ENCODE results near the gene MAVS. TPM values are rescaled to one million over a fixed set of nuclear protein-coding genes. Genes with fewer than 3 reads are reported as not detected.

MAVS gene
- polyA plus RNA-seq, 1 of the 3 experiments (the other 2 are of a cell fraction), result 9.1 TPM

DNA sequence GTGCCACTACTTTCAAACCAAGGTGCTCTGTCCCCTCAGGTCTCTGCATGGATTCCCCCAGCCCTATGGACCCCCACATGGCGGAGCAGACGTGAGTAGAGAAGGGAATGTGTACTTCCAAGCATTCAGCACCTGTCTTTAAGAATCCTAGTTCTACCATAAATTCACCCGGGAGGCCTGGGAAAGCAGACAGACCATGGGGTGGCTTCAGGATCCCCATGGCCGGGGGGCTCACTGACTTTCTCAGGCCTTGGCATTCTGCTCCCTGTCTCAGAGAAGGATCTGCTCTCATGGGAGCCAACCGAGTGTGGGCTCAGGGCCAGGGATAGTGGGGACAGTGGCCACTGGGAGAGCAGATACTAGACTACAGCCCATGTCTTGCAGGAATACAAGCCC is 48.3 kb upstream of the MAVS start:
- POLR2A ChIA-PET, result no interaction called here
- TF ChIP-seq SMC3 (IDR thresholded peaks at IDR 0.05; ENCODE audit: low read depth, low read length), result no peak
- no peak for TF ChIP-seq SIN3A (IDR thresholded peaks at IDR 0.05; ENCODE audit: borderline replicate concordance, low read depth, low read length)
- no peak for TF ChIP-seq MXI1 (IDR thresholded peaks at IDR 0.05; ENCODE audit: low read depth, low read length)
- TF ChIP-seq, protein P1, sequence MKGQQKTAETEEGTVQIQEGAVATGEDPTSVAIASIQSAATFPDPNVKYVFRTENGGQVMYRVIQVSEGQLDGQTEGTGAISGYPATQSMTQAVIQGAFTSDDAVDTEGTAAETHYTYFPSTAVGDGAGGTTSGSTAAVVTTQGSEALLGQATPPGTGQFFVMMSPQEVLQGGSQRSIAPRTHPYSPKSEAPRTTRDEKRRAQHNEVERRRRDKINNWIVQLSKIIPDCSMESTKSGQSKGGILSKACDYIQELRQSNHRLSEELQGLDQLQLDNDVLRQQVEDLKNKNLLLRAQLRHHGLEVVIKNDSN (IDR thresholded peaks at IDR 0.05; ENCODE audit: borderline replicate concordance, low read depth), result no peak
- TF ChIP-seq NRF1 (IDR thresholded peaks at IDR 0.05; ENCODE audit: low read depth, low read length), result no peak
- no peak for TF ChIP-seq MEF2A (IDR thresholded peaks at IDR 0.05; ENCODE audit: borderline replicate concordance, low read depth)
- TF ChIP-seq ZBTB33 (IDR thresholded peaks at IDR 0.05; ENCODE audit: borderline replicate concordance, low read depth), result no peak
- no peak for TF ChIP-seq FOXJ3 (CRISPR knock-in tag; IDR thresholded peaks at IDR 0.05)
- no peak for TF ChIP-seq FOXM1 (IDR thresholded peaks at IDR 0.05; ENCODE audit: low read depth)
- TF ChIP-seq CHD2 (IDR thresholded peaks at IDR 0.05; ENCODE audit: low read length, partially characterized antibody), result no peak
- TF ChIP-seq EP300 (IDR thresholded peaks at IDR 0.05; ENCODE audit: borderline replicate concordance in 1 of 2, low read depth in 1 of 2, low read length in 1 of 2), result no peak
- no peak for TF ChIP-seq TCF12 (IDR thresholded peaks at IDR 0.05)
- TF ChIP-seq JUND (IDR thresholded peaks at IDR 0.05), result no peak
- no peak for TF ChIP-seq USF2 (IDR thresholded peaks at IDR 0.05; ENCODE audit: borderline replicate concordance, low read depth, low read length)
- TF ChIP-seq, protein P2, sequence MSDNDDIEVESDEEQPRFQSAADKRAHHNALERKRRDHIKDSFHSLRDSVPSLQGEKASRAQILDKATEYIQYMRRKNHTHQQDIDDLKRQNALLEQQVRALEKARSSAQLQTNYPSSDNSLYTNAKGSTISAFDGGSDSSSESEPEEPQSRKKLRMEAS (IDR thresholded peaks at IDR 0.05; ENCODE audit: low read depth), result no peak
- no peak for TF ChIP-seq RAD21 (IDR thresholded peaks at IDR 0.05; ENCODE audit: low read length)
- no peak for TF ChIP-seq GATA2 (CRISPR knock-in tag; IDR thresholded peaks at IDR 0.05)
- TF ChIP-seq RXRA (IDR thresholded peaks at IDR 0.05; ENCODE audit: borderline replicate concordance, low read depth), result no peak
- TF ChIP-seq TEAD4 (IDR thresholded peaks at IDR 0.05; ENCODE audit: borderline replicate concordance, insufficient read depth), result no peak
- TF ChIP-seq ELF1 (IDR thresholded peaks at IDR 0.05), result no peak
- WGBS (ENCODE audit: low lambda C conversion rate), result 97% methylated on average over 5 of the region's 5 CpGs
- H3K9ac ChIP-seq, result 0 out of 2 replicates have a peak overlapping the region, but pooled peaks have one; percentile 21
- peak overlapping the region; percentile 98 for H3K4me2 ChIP-seq
- no peaks in the 10 kb centered on the region for H3K9me2 ChIP-seq
- no peaks in the 10 kb centered on the region for H4K20me1 ChIP-seq (ENCODE audit: insufficient read depth)
- H3F3A ChIP-seq (replicated peaks; ENCODE audit: insufficient read depth), result peaks cover 3% of the 10 kb centered on the region
- H3K4me1 ChIP-seq (ENCODE audit: control insufficient read depth in 1 of 2, insufficient read depth in 2 of 2, low read depth in 1 of 2, low read length in 1 of 2), result peaks cover 17 to 41% of the 10 kb centered on the region in 2 experiments; a peak in 3 of 4 replicates
- H2AFZ ChIP-seq (ENCODE audit: low read depth), result no peak overlapping the region
- CTCF ChIA-PET, result no interaction called here
- H3K79me2 ChIP-seq (ENCODE audit: insufficient read depth), result peaks cover 53% of the 10 kb centered on the region
- H3K27me3 ChIP-seq (ENCODE audit: insufficient read depth), result no peaks in the 10 kb centered on the region
- no peak for DNase-seq
- peaks cover 26 to 42% of the 10 kb centered on the region in 2 experiments for H3K36me3 ChIP-seq (replicated peaks in 1 of 2; ENCODE audit: control insufficient read depth in 1 of 2, insufficient read depth in 2 of 2, low read length in 1 of 2)
- H3K9me3 ChIP-seq, result no peaks in the 10 kb centered on the region
- H3K4me3 ChIP-seq (ENCODE audit: low read depth in 2 of 2, low read length in 1 of 2), result peak overlapping the region in 1 of 2 experiments; percentile 70; a peak in 1 of 4 replicates
- H3K27ac ChIP-seq (ENCODE audit: low read depth in 2 of 2, low read length in 1 of 2), result peak overlapping the region in 1 of 2 experiments; percentile 70; a peak in 2 of 4 replicates

Measured in SK-N-SH (cell line).